CD14-positive monocyte (primary cell): ENCODE results near the gene ENPP5. TPM values are rescaled to one million over a fixed set of nuclear protein-coding genes. Genes with fewer than 3 reads are reported as not detected.

ENCODE experiments used
- DNase-seq, 3 donors: peaks; one replicate each; pipeline ENCODE4 v3.0.0-alpha.2; 2011 to 2022
- H2AFZ ChIP-seq: 2 replicates; pipeline ENCODE4 v1.6.0; 2012; ENCODE audit warnings: mild to moderate bottlenecking, low read depth, low read length, inconsistent platforms; ENCODE audit not compliant: insufficient read depth, poor library complexity, severe bottlenecking
- H3K27ac ChIP-seq, 2 donors: 1 replicate in 1 of 2; 2 replicates in 1 of 2; pipeline ENCODE4 v1.5.1; 2012 to 2013; ENCODE audit warnings: low read length in 2 of 2, control low read depth in 1 of 2, inconsistent platforms in 1 of 2, low read depth in 1 of 2, mild to moderate bottlenecking in 1 of 2
- H3K27me3 ChIP-seq, 2 donors: one replicate each; pipeline versions ENCODE4 v1.6.0 to v1.6.1; 2011 to 2013; ENCODE audit warnings: low read length in 2 of 2; ENCODE audit not compliant: control insufficient read depth in 2 of 2, insufficient read depth in 2 of 2
- H3K36me3 ChIP-seq, 2 donors: replicated peaks in 1 of 2; 1 replicate in 1 of 2; 2 replicates in 1 of 2; pipeline versions ENCODE4 v1.5.1 to v1.6.1; 2012 to 2013; ENCODE audit warnings: low read length in 2 of 2, control low read depth in 1 of 2, inconsistent platforms in 1 of 2, mild to moderate bottlenecking in 1 of 2; ENCODE audit not compliant: insufficient read depth in 2 of 2, control insufficient read depth in 1 of 2
- H3K4me1 ChIP-seq, 2 donors: 1 replicate in 1 of 2; 2 replicates in 1 of 2; pipeline versions ENCODE4 v1.5.1 to v1.6.1; 2012 to 2013; ENCODE audit warnings: low read length in 2 of 2, control low read depth in 1 of 2, inconsistent platforms in 1 of 2, mild to moderate bottlenecking in 1 of 2, moderate library complexity in 1 of 2; ENCODE audit not compliant: insufficient read depth in 2 of 2, control insufficient read depth in 1 of 2
- H3K4me2 ChIP-seq: replicated peaks from 2 replicates; pipeline ENCODE3; 2012; ENCODE audit warnings: low read length, moderate library complexity, mild to moderate bottlenecking; ENCODE audit not compliant: poor library complexity, severe bottlenecking; ENCODE audit errors: extremely low read depth
- H3K4me3 ChIP-seq, 3 experiments: fragments of 200-600 bp in 1 of 3; sonication (generic) in 1 of 3; replicated peaks in 1 of 3; 1 replicate in 2 of 3; 2 replicates in 1 of 3; pipeline ENCODE4 v1.5.1; 2011 to 2013; ENCODE audit warnings: low read length in 3 of 3, mild to moderate bottlenecking in 3 of 3, control low read depth in 2 of 3, low read depth in 2 of 3, inconsistent platforms in 1 of 3, moderate library complexity in 1 of 3
- H3K79me2 ChIP-seq: 2 replicates; pipeline ENCODE4 v1.6.0; 2012; ENCODE audit warnings: mild to moderate bottlenecking, control low read depth, inconsistent platforms, low read length, moderate library complexity; ENCODE audit not compliant: insufficient read depth
- H3K9ac ChIP-seq: 2 replicates; pipeline ENCODE4 v1.6.0; 2017; ENCODE audit warnings: low read length, mild to moderate bottlenecking; ENCODE audit not compliant: insufficient read depth, poor library complexity, severe bottlenecking
- H3K9me3 ChIP-seq, 2 donors: replicated peaks in 1 of 2; 1 replicate in 1 of 2; 2 replicates in 1 of 2; pipeline versions ENCODE4 v1.5.1 to v1.6.1; 2012 to 2013; ENCODE audit warnings: low read length in 2 of 2, control low read depth in 1 of 2; ENCODE audit not compliant: control insufficient read depth in 1 of 2, insufficient read depth in 1 of 2
- H4K20me1 ChIP-seq: 2 replicates; pipeline ENCODE4 v1.6.0; 2012; ENCODE audit warnings: mild to moderate bottlenecking, low read length, control low read depth, moderate library complexity; ENCODE audit not compliant: insufficient read depth
- H3K27ac Mint-ChIP-seq, 7 donors: one replicate each; pipeline ENCODE4 v1.8.0; 2020; ENCODE audit warnings: mild to moderate bottlenecking in 7 of 7, mixed read lengths in 7 of 7, moderate library complexity in 6 of 7, inconsistent platforms in 2 of 7
- H3K27me3 Mint-ChIP-seq, 3 donors: one replicate each; pipeline ENCODE4 v1.8.0; 2021 to 2022; ENCODE audit warnings: low read depth in 3 of 3, mild to moderate bottlenecking in 3 of 3, mixed read lengths in 3 of 3, moderate library complexity in 3 of 3, inconsistent platforms in 1 of 3
- H3K36me3 Mint-ChIP-seq, 2 donors: one replicate each; pipeline ENCODE4 v1.8.0; 2020; ENCODE audit warnings: mixed read lengths in 2 of 2, inconsistent platforms in 1 of 2, mild to moderate bottlenecking in 1 of 2
- H3K4me1 Mint-ChIP-seq: one replicate; pipeline ENCODE4 v1.8.0; 2020; ENCODE audit warnings: mild to moderate bottlenecking, mixed read lengths
- H3K4me3 Mint-ChIP-seq, 2 donors: one replicate each; pipeline ENCODE4 v1.8.0; 2020; ENCODE audit warnings: mild to moderate bottlenecking in 2 of 2, mixed read lengths in 2 of 2, moderate library complexity in 1 of 2
- H3K9me3 Mint-ChIP-seq, 7 donors: one replicate each; pipeline ENCODE4 v1.8.0; 2020 to 2022; ENCODE audit warnings: mixed read lengths in 7 of 7, mild to moderate bottlenecking in 6 of 7, moderate library complexity in 6 of 7, inconsistent platforms in 2 of 7
- WGBS: methylation state at CpG from one replicate; pipeline ENCODE4 v1.1.5; 2013; ENCODE audit warnings: missing lambda C conversion rate; ENCODE audit not compliant: insufficient coverage; 5-methylcytosine and 5-hydroxymethylcytosine counted together
- intact Hi-C, 2 donors: fragments of 100-400 bp; cut with micrococcal nuclease; formaldehyde crosslinking; loops; one replicate each; pipeline versions ENCODE4 v1.15.0 to v1.15.1; 2023
- polyA plus RNA-seq, 3 donors: library from polyadenylated mRNA; depleted of rRNA in 1 of 3; unstranded in 2 of 3; stranded (reverse) in 1 of 3; fragments of 300-500 nt in 2 of 3; fragments of >200 nt in 1 of 3; fragmentation: Illumina TruSeq in 2 of 3; gene quantifications; 1 replicate in 2 of 3; 2 replicates in 1 of 3; pipeline ENCODE4 v1.2.3, GENCODE V29; 2012 to 2021
- TF ChIP-seq, protein P1 (sequence below): fragments of 200-600 bp; IDR thresholded peaks from one replicate; pipeline ENCODE4 v1.8.0; 2022; ENCODE audit warnings: antibody characterized with exemption, mild to moderate bottlenecking

ENPP5 gene
- polyA plus RNA-seq, 3 donors: not detected

DNA sequence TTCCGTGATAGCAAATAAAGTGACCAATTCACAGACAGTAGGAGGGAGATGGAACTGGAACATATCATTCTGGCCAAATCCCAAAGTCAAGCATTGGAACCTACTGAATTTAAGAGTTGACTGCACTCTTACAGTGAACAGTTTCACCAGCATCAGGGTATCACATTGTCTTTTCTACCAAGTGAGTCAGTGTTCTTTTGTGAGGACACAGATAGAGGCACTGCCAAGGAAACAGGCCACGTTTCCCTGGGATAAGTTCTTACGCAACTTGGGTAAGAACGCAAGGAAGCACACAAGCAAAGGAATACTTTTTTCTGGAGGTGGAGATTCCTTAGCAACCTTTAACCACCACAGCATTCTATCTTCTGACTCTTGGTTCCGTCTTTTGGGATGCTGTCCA, 28.6 kb upstream of the ENPP5 start:
- intact Hi-C loops: no loop called here
- Histone ChIP-seq H3K27ac (no peak overlapping the region), H3K4me3 (no peak overlapping the region), H3K9me3 (no peaks in the 10 kb centered on the region), H3K36me3 (no peaks in the 10 kb centered on the region), H4K20me1 (no peaks in the 10 kb centered on the region), H3K9ac (no peak overlapping the region), H3K27me3 (no peaks in the 10 kb centered on the region), H3K79me2 (no peaks in the 10 kb centered on the region), H3K4me2 (no peak overlapping the region), H3K4me1 (no peaks in the 10 kb centered on the region), H2AFZ (no peak overlapping the region)
- H3K36me3 Mint-ChIP-seq: no peaks in the 10 kb centered on the region
- H3K4me1 Mint-ChIP-seq: no peaks in the 10 kb centered on the region
- no peak overlapping the region for H3K27ac Mint-ChIP-seq
- peaks cover 0 to 4% (median 0%) of the 10 kb centered on the region in 7 donors for H3K9me3 Mint-ChIP-seq
- TF ChIP-seq, protein P1, sequence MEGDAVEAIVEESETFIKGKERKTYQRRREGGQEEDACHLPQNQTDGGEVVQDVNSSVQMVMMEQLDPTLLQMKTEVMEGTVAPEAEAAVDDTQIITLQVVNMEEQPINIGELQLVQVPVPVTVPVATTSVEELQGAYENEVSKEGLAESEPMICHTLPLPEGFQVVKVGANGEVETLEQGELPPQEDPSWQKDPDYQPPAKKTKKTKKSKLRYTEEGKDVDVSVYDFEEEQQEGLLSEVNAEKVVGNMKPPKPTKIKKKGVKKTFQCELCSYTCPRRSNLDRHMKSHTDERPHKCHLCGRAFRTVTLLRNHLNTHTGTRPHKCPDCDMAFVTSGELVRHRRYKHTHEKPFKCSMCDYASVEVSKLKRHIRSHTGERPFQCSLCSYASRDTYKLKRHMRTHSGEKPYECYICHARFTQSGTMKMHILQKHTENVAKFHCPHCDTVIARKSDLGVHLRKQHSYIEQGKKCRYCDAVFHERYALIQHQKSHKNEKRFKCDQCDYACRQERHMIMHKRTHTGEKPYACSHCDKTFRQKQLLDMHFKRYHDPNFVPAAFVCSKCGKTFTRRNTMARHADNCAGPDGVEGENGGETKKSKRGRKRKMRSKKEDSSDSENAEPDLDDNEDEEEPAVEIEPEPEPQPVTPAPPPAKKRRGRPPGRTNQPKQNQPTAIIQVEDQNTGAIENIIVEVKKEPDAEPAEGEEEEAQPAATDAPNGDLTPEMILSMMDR: no peak
- WGBS: 100% methylated on average over 1 of the region's 5 CpGs
- DNase-seq: no peak
- H3K27me3 Mint-ChIP-seq: peaks cover 0 to 4% (median 2%) of the 10 kb centered on the region in 3 donors
- H3K4me3 Mint-ChIP-seq: no peak overlapping the region

DNA sequence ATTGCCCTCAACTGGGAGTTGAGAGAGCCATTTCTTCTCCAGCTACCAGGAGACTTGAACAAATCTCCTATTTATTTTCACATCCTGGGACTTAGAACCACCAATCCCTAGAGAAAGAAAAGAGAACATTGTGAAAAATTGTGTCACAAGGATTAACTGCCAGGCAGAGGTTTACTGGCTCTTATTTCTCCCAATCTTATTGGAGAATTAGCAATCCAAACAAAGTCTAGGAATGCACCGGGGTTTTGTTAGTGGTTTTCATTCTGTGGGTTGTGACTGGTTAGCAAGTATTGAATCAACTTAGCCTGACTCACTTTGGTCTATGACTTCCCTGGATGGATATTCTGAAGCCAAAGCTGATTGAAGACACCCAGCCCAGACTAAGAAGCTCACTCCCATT, 21.2 kb upstream of the ENPP5 start:
- Histone ChIP-seq H3K79me2 (no peaks in the 10 kb centered on the region), H3K27me3 (no peaks in the 10 kb centered on the region), H3K4me1 (no peaks in the 10 kb centered on the region), H2AFZ (no peak overlapping the region), H4K20me1 (no peaks in the 10 kb centered on the region), H3K27ac (no peak overlapping the region), H3K4me2 (no peak overlapping the region), H3K9me3 (no peaks in the 10 kb centered on the region), H3K36me3 (no peaks in the 10 kb centered on the region), H3K9ac (no peak overlapping the region), H3K4me3 (no peak overlapping the region)
- Mint-ChIP-seq H3K4me1 (no peaks in the 10 kb centered on the region), H3K9me3 (peaks cover 0 to 4% (median 0%) of the 10 kb centered on the region in 7 donors), H3K36me3 (no peaks in the 10 kb centered on the region), H3K4me3 (no peak overlapping the region), H3K27ac (no peak overlapping the region), H3K27me3 (peaks cover 0 to 4% (median 2%) of the 10 kb centered on the region in 3 donors)
- WGBS: no CpG with 5 or more reads among the region's 1 CpG
- intact Hi-C loops: no loop called here
- TF ChIP-seq, protein P1: no peak
- no peak for DNase-seq
